ENCODE measurements around the gene HOXA9. TPM values are rescaled to one million over a fixed set of nuclear protein-coding genes. Genes with fewer than 3 reads are reported as not detected.

HOXA9 gene
- total RNA-seq, 2 experiments from 2014 or later = 0.19 TPM; not detected in 1

GRCh38 chr7:27121684-27122076 lies 43.7 kb downstream of the HOXA9 start:
- no peaks in the 10 kb centered on the region for H3K9me3 Mint-ChIP-seq
- CTCF ChIA-PET = no interaction called here
- DNase-seq = no peak
- H3K27ac Mint-ChIP-seq = no peak overlapping the region
- POLR2A ChIA-PET = no interaction called here
- H3K36me3 Mint-ChIP-seq = no peaks in the 10 kb centered on the region
- peaks cover 24% of the 10 kb centered on the region for H3K27me3 Mint-ChIP-seq
- H3K4me3 Mint-ChIP-seq = no peak overlapping the region
- no peaks in the 10 kb centered on the region for H3K4me1 Mint-ChIP-seq (ENCODE audit: low read depth)
- intact Hi-C loops (cut with micrococcal nuclease) = no loop called here

DNA sequence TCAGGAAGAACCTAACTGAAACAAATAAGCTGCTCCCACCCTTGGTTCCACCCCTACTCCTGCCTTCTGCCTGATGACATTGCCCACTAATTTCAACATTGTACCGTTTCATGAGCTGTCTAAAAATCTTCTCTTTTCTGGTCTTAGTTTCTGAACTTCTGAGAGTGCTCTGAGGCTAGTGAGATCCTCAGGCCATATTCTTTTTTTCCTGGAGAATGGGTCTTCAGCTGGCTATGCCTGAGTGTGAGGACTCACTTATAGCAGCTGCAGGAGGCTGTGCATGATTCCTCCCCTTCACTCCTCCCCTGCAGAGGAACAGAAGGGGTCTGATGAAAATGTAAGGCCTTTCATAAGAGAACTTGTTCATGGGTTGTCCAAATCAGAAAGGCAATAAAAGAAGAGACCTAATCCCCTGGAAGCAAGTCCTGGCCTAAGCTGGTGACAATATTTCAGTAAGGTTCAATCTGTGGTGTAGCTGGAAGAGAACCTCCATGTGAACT lies 45.9 kb downstream of the HOXA9 start:
- no peak for DNase-seq
- ChIA-PET CTCF (interaction anchor here (0.6 kb wide), 1 partner anchor 174 kb away, joined by 6 read pairs; no protein-coding TSS in a partner anchor), POLR2A (no interaction called here)
- Mint-ChIP-seq H3K9me3 (no peaks in the 10 kb centered on the region), H3K36me3 (no peaks in the 10 kb centered on the region), H3K27me3 (peaks cover 9% of the 10 kb centered on the region), H3K4me1 (ENCODE audit: low read depth) (no peaks in the 10 kb centered on the region), H3K27ac (no peak overlapping the region), H3K4me3 (no peak overlapping the region)
- intact Hi-C loops (cut with micrococcal nuclease) = no loop called here

GRCh38 chr7:27118580-27118979 lies 46.8 kb downstream of the HOXA9 start:
- ChIA-PET POLR2A (no interaction called here), CTCF (no interaction called here)
- H3K4me1 Mint-ChIP-seq (ENCODE audit: low read depth) = no peaks in the 10 kb centered on the region
- H3K27me3 Mint-ChIP-seq = peaks cover 5% of the 10 kb centered on the region
- H3K4me3 Mint-ChIP-seq = no peak overlapping the region
- DNase-seq = no peak
- no peaks in the 10 kb centered on the region for H3K9me3 Mint-ChIP-seq
- intact Hi-C loops (cut with micrococcal nuclease) = no loop called here
- H3K27ac Mint-ChIP-seq = no peak overlapping the region
- no peaks in the 10 kb centered on the region for H3K36me3 Mint-ChIP-seq

GRCh38 chr7:27117887-27118491 lies 47.3 kb downstream of the HOXA9 start:
- intact Hi-C loops (cut with micrococcal nuclease) = no loop called here
- ChIA-PET POLR2A (no interaction called here), CTCF (no interaction called here)
- DNase-seq = no peak
- H3K4me3 Mint-ChIP-seq = no peak overlapping the region
- no peaks in the 10 kb centered on the region for H3K9me3 Mint-ChIP-seq
- no peaks in the 10 kb centered on the region for H3K36me3 Mint-ChIP-seq
- peaks cover 4% of the 10 kb centered on the region for H3K27me3 Mint-ChIP-seq
- H3K4me1 Mint-ChIP-seq (ENCODE audit: low read depth) = no peaks in the 10 kb centered on the region
- H3K27ac Mint-ChIP-seq = no peak overlapping the region

DNA sequence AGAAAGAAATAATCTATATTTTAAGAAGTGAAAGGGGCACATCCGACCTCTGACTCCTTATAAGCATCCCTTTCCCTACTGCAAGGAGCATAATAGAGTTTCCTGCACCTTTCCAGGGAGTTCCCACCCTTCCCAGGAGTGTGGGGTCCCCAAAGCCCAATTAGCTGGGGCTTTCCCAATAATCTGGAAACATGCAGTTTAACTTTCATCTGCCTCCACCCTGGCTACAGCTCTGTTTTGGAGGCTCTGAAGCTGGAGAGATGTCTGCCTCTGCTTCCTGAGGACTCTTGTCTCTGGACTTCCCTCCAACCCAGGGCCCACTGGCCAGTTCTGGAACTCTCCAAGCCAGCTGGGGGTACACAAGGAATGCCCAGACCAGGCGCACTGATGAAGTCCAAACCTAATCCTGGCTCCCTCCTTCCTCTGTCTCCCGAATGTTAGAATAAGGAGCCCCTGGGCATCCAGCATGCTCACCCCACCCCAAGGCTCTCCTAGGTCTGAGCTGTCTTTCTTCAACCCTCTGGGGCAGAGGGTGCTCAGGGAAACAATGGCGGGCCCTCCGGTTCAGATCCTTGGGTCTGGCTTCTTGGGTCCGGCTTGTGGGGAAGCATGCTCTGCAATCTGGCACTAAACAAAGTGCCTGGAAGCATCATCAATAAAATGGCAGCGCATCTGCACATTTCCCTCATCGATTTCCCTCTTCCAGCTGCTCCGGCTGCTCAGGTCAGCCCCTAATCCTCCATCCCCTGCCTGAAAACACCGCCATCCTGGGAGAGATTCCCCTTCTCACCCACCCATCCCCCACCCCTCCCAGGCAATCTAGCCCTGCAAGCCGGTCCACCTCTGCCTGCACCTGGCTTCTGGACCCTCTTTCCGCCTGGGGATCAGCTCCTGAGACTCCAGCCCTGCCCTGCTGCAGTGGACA lies 48.1 kb downstream of the HOXA9 start:
- no peak overlapping the region for H3K27ac Mint-ChIP-seq
- no peaks in the 10 kb centered on the region for H3K9me3 Mint-ChIP-seq
- ChIA-PET POLR2A (no interaction called here), CTCF (no interaction called here)
- DNase-seq = no peak
- H3K4me1 Mint-ChIP-seq (ENCODE audit: low read depth) = no peaks in the 10 kb centered on the region
- no peak overlapping the region for H3K4me3 Mint-ChIP-seq
- H3K27me3 Mint-ChIP-seq = peaks cover 4% of the 10 kb centered on the region
- no peaks in the 10 kb centered on the region for H3K36me3 Mint-ChIP-seq
- intact Hi-C loops (cut with micrococcal nuclease) = no loop called here

GRCh38 chr7:27116031-27116961 lies 49.0 kb downstream of the HOXA9 start:
- no peaks in the 10 kb centered on the region for H3K36me3 Mint-ChIP-seq
- intact Hi-C loops (cut with micrococcal nuclease) = no loop called here

GRCh38 chr7:27115221-27116026 lies 49.9 kb downstream of the HOXA9 start:
- intact Hi-C loops (cut with micrococcal nuclease) = no loop called here
- Mint-ChIP-seq H3K4me3 (no peak overlapping the region), H3K27ac (no peak overlapping the region), H3K9me3 (no peaks in the 10 kb centered on the region), H3K36me3 (no peaks in the 10 kb centered on the region), H3K4me1 (ENCODE audit: low read depth) (no peaks in the 10 kb centered on the region), H3K27me3 (peaks cover 6% of the 10 kb centered on the region)
- POLR2A ChIA-PET = no interaction called here
- DNase-seq = no peak
- CTCF ChIA-PET = no interaction called here

More at GRCh38 chr7:27116031-27116961, 49.0 kb downstream of the HOXA9 start:
- H3K27ac Mint-ChIP-seq = no peak overlapping the region
- DNase-seq = no peak
- no peak overlapping the region for H3K4me3 Mint-ChIP-seq
- H3K9me3 Mint-ChIP-seq = no peaks in the 10 kb centered on the region
- ChIA-PET POLR2A (no interaction called here), CTCF (no interaction called here)
- no peaks in the 10 kb centered on the region for H3K4me1 Mint-ChIP-seq (ENCODE audit: low read depth)
- H3K27me3 Mint-ChIP-seq = peaks cover 6% of the 10 kb centered on the region

- H3K27ac Mint-ChIP-seq = no peak overlapping the region
- CTCF ChIA-PET = no interaction called here
These were observed 50.5 kb downstream of the HOXA9 start for GRCh38 chr7:27114881-27115220.

DNA sequence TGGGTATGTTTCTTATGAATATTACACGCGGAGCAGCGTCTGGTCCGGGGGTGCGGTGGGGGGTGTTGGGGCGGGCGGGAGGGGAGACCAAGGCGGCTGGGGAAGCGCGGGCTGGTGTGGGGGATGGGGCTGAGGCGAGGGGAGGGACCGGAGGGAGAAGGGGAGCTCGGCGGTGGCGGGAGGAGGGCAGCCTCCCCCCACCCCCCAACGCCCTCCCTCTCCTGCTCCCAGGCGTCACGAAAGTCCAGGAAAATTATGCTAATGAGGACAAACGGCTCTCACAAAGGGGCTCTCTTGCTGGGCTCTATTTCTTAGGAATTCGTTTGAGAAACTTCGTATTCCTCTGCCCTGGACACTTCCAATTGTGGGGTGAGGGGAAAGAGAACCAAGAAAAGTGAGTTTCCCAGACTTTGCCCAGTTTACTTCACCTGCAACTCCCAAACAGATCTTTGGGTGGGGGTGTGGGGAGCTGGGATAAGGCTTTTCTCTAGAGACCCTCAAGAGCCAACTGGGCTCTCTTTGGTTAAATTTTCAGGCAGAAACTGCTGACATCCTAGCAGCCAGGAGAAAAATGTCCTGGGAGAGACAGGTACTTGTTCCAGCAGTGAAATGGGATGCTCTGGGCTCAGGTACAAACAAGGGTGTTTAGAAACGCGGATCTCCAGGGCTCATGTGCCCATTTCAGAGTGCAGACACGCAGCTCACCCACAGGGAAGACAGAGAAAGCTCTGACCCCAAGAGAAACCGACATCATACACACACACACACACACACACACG lies 51.2 kb downstream of the HOXA9 start:
- intact Hi-C loops (cut with micrococcal nuclease) = no loop called here
- no peak for DNase-seq
- Mint-ChIP-seq H3K27me3 (peaks cover 6% of the 10 kb centered on the region), H3K36me3 (no peaks in the 10 kb centered on the region), H3K4me3 (no peak overlapping the region), H3K27ac (no peak overlapping the region), H3K9me3 (no peaks in the 10 kb centered on the region), H3K4me1 (ENCODE audit: low read depth) (no peaks in the 10 kb centered on the region)
- ChIA-PET POLR2A (no interaction called here), CTCF (no interaction called here)

More at GRCh38 chr7:27114881-27115220, 50.5 kb downstream of the HOXA9 start:
- H3K9me3 Mint-ChIP-seq = no peaks in the 10 kb centered on the region
- H3K4me3 Mint-ChIP-seq = no peak overlapping the region
- H3K36me3 Mint-ChIP-seq = no peaks in the 10 kb centered on the region
- peaks cover 6% of the 10 kb centered on the region for H3K27me3 Mint-ChIP-seq
- no peaks in the 10 kb centered on the region for H3K4me1 Mint-ChIP-seq (ENCODE audit: low read depth)
- POLR2A ChIA-PET = no interaction called here
- intact Hi-C loops (cut with micrococcal nuclease) = no loop called here
- no peak for DNase-seq

GRCh38 chr7:27112955-27113949 lies 52.1 kb downstream of the HOXA9 start:
- Mint-ChIP-seq H3K4me3 (no peak overlapping the region), H3K27ac (no peak overlapping the region), H3K9me3 (no peaks in the 10 kb centered on the region), H3K36me3 (no peaks in the 10 kb centered on the region), H3K27me3 (peaks cover 6% of the 10 kb centered on the region), H3K4me1 (ENCODE audit: low read depth) (no peaks in the 10 kb centered on the region)
- ChIA-PET POLR2A (no interaction called here), CTCF (no interaction called here)
- DNase-seq = no peak
- intact Hi-C loops (cut with micrococcal nuclease) = no loop called here
